Kidney tubule cell (primary cell): ENCODE data around the gene FBN1.
A peak's percentile ranks its signal among the peaks of the same experiment; 100 is the strongest.

Source experiments
- DNase-seq: peaks from one replicate; pipeline ENCODE4 v3.0.0-alpha.2; 2018; ENCODE audit warnings: low spot score

Gene FBN1

GRCh38 chr15:48652510-48653076, 7.1 kb upstream of the FBN1 start:
- DNase-seq: no peak

- no peak for DNase-seq
These were observed 5.4 kb upstream of the FBN1 start for GRCh38 chr15:48650931-48651330.

GRCh38 chr15:48647962-48648361, 2.5 kb upstream of the FBN1 start:
- DNase-seq: peak; percentile 22

GRCh38 chr15:48646331-48646730, 822 bp upstream of the FBN1 start:
- no peak for DNase-seq

GRCh38 chr15:48644827-48645557, 517 bp downstream of the FBN1 start:
- peak; percentile 60 for DNase-seq

- no peak for DNase-seq
These were observed 1.1 kb downstream of the FBN1 start for GRCh38 chr15:48644467-48644826.

GRCh38 chr15:48643776-48644466, 1.6 kb downstream of the FBN1 start:
- no peak for DNase-seq

GRCh38 chr15:48643206-48643605, 2.3 kb downstream of the FBN1 start:
- no peak for DNase-seq

GRCh38 chr15:48642795-48643194, 2.7 kb downstream of the FBN1 start:
- no peak for DNase-seq

GRCh38 chr15:48641416-48641815, 4.1 kb downstream of the FBN1 start:
- peak; percentile 28 for DNase-seq

- no peak for DNase-seq
These were observed 6.5 kb downstream of the FBN1 start for GRCh38 chr15:48638963-48639362.

- DNase-seq: no peak
These were observed 7.9 kb downstream of the FBN1 start for GRCh38 chr15:48637639-48638038.

- no peak for DNase-seq
These were observed 9.0 kb downstream of the FBN1 start for GRCh38 chr15:48636511-48636910.

- DNase-seq: no peak
These were observed 10.6 kb downstream of the FBN1 start for GRCh38 chr15:48634893-48635292.

GRCh38 chr15:48634096-48634495, 11.4 kb downstream of the FBN1 start:
- no peak for DNase-seq

GRCh38 chr15:48632651-48633050, 12.9 kb downstream of the FBN1 start:
- no peak for DNase-seq

- DNase-seq: no peak
These were observed 14.2 kb downstream of the FBN1 start for GRCh38 chr15:48631176-48631770.

- no peak for DNase-seq
These were observed 15.3 kb downstream of the FBN1 start for GRCh38 chr15:48630245-48630644.

GRCh38 chr15:48628832-48629231, 16.7 kb downstream of the FBN1 start:
- no peak for DNase-seq

- no peak for DNase-seq
These were observed 18.1 kb downstream of the FBN1 start for GRCh38 chr15:48627260-48627940.

GRCh38 chr15:48625126-48625525, 20.4 kb downstream of the FBN1 start:
- peak; percentile 46 for DNase-seq

GRCh38 chr15:48624700-48625099, 20.8 kb downstream of the FBN1 start:
- no peak for DNase-seq
